NCI-H1105 treated with DMSO at 0.1 percent for 48 hours (cell line): Measurements from ENCODE around the gene CALCOCO2.

ENCODE experiments used
- DNase-seq: peaks from one replicate; lab custom pipeline; 2025; lab: John Stamatoyannopoulos, UW

Gene CALCOCO2

DNA sequence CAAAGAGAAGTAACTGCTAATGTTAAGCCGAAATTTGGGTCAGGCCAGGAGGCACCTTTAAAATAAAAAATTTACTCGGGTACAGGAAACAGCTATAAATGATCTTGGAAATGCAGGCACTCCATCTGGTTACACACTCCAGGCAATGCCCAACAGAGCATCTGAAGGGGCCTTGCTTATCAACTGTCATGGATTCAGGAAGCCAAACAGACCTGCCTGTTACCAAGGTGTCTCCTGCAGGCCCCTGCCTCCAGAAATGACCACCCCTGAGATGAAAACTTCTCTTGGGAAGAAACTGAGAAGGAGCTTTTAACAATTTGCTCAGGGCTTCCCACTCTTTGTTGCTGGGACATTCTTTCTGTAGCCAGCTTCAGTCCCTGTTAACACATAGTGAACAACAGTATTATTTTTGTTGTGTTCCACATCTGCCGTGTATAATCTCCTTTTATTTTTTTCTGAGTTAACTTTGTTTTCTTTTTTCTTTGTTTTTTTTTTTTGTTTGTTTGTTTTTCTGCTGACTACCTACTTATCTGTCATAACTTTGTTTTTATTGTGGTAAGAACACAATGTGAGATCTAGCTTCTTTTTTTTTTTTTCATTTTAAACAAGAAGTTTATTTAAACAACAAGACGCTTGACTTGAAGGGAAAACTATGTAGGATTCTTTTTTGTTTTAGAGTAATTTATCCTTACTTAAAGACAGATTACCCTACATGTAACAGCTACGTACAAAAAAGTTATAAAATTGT, 43.0 kb downstream of the CALCOCO2 start:
- DNase-seq, result no peak

DNA sequence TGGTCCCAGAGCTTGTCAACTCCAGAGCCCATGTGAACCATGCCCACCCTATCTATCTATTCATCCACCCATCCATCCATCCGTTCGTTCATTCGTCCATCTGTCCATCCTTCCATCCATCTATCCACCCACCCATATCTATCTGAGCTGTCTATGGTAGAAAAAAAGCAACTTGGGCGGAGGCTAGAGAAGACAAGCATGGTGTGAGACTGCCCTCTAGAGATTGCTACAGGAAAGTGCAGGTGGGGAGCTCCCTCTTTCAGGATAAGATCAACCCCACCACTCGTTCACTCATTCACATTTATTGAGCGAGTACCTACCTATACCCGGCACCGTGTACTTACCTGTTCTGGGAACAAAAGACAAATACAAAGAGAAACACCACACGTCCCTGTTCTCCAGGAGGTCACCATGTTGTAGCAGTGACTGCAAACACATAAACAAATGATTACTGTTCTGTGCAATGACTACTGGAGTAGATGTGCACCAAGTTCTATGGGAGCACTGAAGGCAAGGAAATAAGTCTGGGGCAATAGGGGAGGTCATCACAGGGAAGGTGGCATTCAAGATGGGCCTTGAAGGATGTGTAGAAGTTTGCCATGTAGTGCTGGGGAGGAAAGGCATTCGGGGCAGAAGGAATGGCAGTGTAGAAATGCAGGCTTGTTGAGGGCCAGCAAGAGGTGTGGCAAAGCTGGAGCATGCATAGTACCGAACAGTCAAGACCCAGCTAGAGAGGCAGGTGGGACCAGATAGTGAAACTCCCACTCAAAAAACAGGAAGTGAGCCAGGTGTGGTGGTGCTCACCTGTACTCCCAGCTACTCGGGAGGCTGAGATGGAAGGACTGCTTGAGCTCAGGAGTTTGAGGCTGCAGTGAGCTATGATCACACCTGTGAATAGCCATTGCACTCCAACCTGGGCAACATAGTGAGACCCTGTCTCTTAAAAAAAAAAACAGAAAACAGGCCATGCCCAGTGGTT, 48.4 kb downstream of the CALCOCO2 start:
- peak; percentile 72 for DNase-seq

GRCh38 chr17:48882272-48882671, 51.4 kb downstream of the CALCOCO2 start:
- no peak for DNase-seq

DNA sequence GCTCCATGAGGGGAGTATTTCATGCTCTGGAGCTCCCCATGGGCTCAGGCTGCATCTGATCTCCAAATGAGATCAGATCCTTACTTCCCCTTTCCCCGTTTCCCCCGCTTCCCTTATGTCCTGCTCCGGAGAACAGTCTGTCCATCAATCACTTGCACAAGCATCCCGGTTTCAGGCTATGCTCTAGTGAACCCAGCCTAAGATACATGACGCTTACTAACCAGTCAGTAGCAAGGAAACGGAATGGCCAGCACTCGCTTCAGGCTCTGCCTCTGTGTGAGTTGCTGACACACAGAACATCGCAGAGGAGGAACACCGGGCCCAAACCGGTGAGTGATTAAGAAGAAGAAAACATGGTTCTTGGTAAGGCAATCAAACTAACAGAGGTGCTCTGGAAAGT, 52.3 kb downstream of the CALCOCO2 start:
- DNase-seq, result no peak

- no peak for DNase-seq
These were observed 59.3 kb downstream of the CALCOCO2 start for GRCh38 chr17:48890086-48890485.

- DNase-seq, result no peak
These were observed 62.3 kb downstream of the CALCOCO2 start for GRCh38 chr17:48892940-48893645.

DNA sequence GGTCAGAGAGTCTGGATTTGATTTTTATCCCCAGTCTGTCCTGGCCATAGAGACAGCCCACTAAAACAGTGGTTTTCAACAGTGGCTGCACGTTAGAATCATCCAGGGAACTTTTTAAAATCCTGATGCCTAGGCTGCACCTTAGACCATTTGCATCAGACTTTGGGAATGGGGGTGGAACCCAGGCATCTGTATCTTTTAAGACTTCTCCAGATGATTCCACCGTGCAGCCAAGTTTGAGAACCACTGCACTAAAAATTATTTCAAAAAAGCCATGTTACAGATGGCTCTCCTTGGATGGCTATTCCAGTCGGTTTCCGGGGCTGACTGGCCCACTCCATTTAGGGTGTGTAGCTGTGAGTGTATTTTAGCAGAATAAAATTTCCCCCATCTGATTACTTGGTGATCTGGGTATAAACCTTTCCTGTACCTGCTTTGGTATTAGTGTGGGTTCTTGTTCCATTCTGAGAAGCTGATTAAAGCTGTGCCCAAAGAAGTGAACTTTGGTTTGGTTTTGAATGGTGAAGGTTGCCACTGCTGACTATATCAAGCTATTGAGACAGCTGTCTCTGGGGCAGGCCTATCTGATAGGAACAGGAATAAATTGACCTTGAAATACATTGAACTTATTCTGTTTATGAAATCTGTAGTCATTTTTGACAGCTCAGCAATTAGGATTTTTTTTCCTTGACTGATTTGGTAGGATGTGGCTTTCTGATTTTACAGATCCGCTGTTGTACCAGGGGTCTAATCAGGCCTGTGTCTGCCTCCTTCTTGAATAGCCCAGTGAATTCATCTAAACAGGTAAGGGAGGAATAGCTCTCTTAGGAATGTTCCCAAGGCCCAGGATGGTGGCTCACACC, 63.0 kb downstream of the CALCOCO2 start:
- no peak for DNase-seq

DNA sequence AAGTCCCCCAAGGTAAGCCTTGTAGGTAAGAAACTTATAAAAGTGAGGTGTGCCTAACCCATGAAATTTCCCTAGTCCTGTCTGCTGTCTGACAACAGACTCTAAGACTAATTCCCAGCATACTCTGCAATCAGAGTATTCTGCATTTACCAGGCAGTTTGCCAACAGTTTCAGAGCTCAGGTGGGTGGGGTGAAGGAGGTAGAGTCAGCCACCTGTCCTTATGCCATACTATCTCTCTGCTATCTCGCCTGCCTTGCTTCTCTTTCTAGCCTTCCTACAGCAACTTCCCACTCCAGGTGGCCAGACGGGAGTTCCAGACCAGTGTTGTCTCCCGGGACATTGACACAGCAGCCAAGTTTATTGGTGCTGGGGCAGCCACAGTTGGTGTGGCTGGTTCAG, 64.1 kb downstream of the CALCOCO2 start:
- DNase-seq, result peak; percentile 13

DNA sequence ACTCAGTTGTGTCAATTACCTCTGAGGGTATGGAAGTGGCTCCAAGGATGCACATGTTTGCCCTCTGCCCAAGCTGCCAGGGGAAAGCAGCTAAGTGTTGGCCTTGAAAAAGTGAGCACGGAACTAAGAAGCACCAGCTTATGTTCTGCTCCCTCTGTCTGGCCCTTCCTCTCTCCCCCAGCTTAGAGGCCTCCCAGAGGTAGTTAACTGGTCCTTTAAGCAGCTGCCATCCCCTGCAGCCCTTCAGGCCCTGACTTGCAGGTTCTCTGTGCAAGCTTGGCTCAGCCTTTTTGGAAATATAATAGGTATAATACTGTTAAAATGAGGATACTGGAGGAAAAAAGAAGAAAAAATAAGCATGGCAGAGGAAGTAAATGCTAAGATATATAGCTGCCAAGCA, 70.4 kb downstream of the CALCOCO2 start:
- DNase-seq, result no peak

GRCh38 chr17:48903401-48903800, 72.6 kb downstream of the CALCOCO2 start:
- no peak for DNase-seq

DNA sequence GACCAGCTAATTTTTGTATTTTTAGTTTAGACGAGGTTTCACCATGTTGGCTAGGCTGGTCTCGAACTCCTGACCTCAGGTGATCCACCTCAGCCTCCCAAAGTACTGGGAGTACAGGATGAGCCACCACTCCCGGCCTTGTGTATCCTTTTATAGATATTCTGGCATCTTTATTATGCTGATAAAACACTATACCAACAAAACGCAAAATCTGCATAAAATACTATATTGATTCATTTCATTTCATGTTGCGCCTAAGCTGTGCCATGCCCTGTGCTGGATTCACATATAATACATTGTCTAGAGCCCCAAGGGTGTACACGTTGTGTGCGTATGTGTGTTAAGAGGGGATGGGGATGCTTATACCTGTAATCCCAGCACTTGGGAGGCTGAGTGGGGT, 73.6 kb downstream of the CALCOCO2 start:
- no peak for DNase-seq

DNA sequence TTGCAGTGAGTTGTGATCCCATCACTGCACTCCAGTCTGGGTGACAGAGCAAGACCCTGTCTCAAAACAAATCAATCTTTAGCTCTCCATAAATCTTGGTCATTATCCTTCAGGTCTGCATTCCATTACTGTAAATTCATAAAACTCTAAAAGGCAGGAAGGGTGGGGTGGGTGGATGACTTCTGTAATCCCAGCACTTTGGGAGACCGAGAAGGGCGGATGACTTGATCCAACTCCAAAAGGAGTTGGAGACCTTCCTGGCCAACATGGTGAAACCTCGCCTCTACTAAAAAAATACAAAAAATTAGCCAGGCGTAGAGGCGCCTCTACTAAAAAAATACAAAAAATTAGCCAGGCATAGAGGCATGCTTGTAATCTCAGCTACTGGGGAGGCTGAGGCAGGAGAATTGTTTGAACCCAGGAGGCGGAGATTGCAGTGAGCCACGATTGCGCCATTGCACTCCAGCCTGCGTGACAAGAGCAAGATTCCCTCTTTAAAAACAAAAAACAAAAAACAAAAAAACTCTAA, 75.2 kb downstream of the CALCOCO2 start:
- DNase-seq, result no peak

DNA sequence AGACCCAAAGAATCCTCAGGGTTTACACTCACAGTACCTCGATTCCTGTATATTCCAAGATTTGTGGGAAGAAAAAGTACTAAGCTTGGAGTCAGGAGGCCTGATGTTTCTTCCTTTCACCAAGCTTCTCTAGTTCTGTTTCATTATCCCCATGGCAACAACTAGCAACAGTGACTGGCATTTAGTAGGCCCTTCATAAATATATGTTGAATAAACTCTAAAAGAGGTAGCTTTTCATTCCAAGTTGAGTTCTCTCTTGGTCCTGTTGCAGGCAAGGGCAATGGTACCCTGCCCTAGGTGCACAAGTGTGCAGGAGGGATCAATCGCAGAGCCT, 76.8 kb downstream of the CALCOCO2 start:
- DNase-seq, result peak; percentile 39

GRCh38 chr17:48908047-48908843, 77.4 kb downstream of the CALCOCO2 start, which contains the start of gene UBE2Z:
Gene UBE2Z, plus strand, starts transcription at chr17:48908407. Its CDS starts 97 bp downstream, at chr17:48908504.
- peak; percentile 77 for DNase-seq

DNA sequence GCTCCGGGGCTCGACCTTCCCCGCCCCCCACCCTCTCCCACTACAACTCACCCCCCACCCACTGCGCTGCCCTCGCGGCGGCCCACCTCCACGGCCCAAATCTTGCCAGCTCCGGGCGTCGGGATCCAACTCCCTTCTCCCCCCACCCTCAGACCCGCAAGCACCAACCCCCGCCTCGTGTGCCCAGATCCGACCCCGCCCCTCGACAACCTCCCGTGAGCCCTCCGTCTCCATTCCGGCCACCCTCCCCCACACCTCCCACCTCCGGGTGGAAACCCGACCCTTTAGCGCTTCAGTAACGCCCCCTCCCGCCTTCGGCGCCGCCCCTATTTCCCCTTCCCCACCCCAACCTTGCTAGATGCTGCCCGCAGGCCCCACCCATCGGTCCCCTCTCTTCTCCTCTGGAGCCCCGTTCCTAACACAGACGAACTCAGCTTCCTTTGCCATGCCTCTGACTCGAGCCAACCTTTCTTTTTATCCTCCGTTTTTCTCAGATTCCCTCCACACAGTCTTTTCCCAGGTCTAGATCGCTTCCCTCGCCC, 78.1 kb downstream of the CALCOCO2 start:
- DNase-seq, result peak; percentile 68

- DNase-seq, result no peak
These were observed 78.9 kb downstream of the CALCOCO2 start for GRCh38 chr17:48909783-48910182.

DNA sequence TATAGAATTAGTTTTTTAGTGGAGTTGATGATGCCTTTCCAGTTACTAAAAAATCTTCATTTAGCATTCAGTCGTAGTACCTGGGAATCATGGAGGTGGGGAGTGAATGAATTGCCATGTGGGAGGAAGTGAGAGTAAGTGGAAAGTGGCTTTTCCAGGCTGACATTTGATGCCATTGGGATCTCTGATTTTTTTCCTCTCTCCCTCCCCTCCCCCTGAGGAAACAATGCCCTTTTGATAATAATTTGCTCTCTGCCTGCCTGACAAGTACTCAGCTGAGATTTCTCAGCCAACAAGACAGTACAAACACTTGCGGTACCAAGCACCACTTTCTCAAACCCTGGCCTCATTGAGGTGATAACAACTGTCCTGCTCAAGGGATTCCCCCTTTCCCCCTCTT, 79.5 kb downstream of the CALCOCO2 start:
- DNase-seq, result no peak

DNA sequence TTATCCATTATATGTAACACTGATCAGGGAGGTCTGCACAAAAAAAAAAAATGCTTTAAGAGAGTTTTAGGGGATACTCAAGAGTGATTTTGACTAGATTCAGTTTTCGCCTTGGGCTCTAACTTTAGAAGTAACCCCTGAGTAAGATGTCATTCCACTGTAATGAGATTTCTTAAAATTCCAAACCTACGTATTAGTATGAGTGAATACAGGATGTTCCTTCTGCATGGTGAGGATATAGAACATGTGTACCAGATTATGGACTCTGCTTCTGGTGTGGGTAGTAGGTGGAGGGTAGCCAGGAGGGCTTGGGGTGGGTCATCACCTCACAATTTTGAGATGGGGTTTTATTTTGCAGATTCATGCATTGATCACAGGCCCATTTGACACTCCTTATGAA, 81.6 kb downstream of the CALCOCO2 start:
- DNase-seq, result no peak
